ENCODE data around the gene PPME1.
"Not testable (repeated sequence)": the region's sequence is repeated elsewhere in the genome, so short reads cannot be mapped to it uniquely, and the experiment has no call there.

Gene PPME1, protein sequence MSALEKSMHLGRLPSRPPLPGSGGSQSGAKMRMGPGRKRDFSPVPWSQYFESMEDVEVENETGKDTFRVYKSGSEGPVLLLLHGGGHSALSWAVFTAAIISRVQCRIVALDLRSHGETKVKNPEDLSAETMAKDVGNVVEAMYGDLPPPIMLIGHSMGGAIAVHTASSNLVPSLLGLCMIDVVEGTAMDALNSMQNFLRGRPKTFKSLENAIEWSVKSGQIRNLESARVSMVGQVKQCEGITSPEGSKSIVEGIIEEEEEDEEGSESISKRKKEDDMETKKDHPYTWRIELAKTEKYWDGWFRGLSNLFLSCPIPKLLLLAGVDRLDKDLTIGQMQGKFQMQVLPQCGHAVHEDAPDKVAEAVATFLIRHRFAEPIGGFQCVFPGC

DNA sequence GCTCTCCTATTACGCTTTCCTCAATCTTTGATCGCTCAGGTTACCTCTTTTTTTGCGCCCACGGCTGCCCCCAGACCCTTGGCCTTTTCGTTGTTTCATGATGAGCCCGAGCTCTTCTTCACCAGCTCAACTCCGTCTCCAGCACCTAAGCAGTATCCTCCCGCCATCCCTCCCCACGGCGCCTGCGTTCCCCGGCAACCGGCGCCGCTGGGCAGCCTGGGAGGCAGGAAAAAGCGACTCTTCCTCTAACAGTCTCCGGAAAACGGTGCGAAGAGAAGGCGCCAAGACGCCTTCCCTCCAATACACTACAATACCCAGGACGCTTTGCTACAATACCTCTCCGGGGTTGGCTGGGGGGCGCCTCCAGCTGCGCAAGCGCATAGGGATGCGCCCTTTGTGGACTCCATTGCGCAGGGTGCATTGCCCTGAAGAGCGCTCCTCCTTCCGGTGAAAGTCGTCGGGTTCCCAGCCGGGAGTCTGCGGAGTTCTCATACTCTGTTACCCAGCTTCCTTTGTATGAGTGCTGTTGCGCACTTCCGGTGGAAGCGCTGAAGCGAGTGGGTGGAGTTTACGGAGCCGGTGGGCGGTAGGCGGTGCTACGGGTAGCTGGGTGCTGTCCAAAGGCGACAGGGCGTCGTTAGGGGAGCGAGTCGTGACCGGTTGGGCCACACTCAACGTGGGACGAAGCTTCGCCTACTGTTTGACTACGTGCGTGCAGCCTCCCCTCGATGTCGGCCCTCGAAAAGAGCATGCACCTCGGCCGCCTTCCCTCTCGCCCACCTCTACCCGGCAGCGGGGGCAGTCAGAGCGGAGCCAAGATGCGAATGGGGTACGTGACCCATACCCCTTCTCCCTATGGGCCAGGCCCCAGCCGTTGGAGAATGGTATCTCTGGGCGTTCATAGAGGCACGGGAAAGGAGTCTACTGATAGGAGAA, at the start of gene PPME1, which contains the start of gene C2CD3:
Gene PPME1 (plus strand): TSS at position 596 of the 936 bp plus-strand sequence. CDS start 133 bp downstream, at position 729.
Gene C2CD3 (minus strand): TSS at position 309 of the 936 bp plus-strand sequence. CDS start 210 bp downstream, at position 99.
- DNase-seq (ENCODE audit: low spot score), result peak; percentile 98

- DNase-seq (ENCODE audit: low spot score), result no peak
Measured at GRCh38 chr11:74121804-74122203, 49.3 kb upstream of the PPME1 start.

DNA sequence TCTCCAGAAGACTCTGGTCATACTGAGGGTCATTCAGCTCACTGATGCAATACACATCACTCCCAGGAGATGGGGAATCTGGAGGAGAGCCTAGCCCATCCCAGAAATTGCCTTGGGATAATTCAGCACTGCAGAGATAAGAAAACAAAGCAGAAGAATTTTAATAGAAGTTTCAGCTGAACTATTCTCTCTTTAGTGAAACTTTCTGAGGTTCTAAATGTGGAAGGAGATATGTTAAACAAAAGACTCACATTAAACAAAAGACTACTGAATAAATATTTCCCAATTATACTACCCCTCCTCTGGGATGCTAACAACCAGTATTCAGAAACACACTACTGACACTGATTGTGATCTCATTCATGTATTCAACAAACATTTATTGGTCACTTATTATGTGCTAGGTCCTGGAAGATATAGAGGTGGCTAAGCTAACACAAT, 48.1 kb upstream of the PPME1 start:
- no peak for DNase-seq (ENCODE audit: low spot score)

- DNase-seq (ENCODE audit: low spot score), result not testable (repeated sequence)
Measured at GRCh38 chr11:74129121-74129520, 42.0 kb upstream of the PPME1 start.

DNA sequence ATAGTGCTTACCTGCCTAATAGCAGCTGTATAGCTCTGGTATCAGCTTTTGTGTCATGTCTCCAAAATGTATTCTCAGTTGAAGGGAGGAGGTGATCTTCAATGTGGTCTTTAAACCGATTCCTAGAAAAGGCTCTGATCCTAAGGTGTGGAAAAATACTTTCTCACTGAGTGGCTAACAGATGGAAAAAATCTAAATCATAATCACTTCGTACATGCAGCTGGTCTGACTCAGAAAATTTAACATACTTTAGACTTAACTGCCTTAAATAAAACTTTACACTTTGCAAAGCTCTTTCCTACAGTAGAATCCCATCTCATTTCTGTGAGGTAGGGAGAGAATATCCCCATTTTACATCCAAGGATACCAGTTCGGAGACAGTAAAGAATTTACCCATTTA, 38.3 kb upstream of the PPME1 start:
- DNase-seq (ENCODE audit: low spot score), result no peak

GRCh38 chr11:74133436-74133835, 37.7 kb upstream of the PPME1 start:
- DNase-seq (ENCODE audit: low spot score), result no peak

- DNase-seq (ENCODE audit: low spot score), result no peak
Measured at GRCh38 chr11:74134661-74135060, 36.4 kb upstream of the PPME1 start.

GRCh38 chr11:74135127-74135840, 35.8 kb upstream of the PPME1 start:
- no peak for DNase-seq (ENCODE audit: low spot score)

DNA sequence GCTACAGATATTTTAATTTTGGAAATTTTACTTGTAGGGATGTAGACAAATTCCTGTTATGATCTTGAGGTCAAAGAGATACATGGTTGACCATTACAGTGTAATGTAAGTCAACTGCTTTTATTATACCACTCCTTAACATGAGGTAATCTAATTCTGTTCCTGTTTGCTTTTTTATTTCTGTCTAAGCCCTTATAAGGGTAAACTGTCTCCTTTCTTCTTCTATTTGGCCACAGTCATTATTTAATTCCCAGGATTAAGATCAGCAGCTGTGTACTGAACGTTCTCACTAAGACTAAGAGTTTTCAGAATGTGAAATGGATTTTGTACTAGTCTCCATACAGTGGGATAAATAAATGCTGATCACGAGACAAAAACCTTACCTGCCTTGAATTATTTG, 33.1 kb upstream of the PPME1 start:
- DNase-seq (ENCODE audit: low spot score), result no peak

DNA sequence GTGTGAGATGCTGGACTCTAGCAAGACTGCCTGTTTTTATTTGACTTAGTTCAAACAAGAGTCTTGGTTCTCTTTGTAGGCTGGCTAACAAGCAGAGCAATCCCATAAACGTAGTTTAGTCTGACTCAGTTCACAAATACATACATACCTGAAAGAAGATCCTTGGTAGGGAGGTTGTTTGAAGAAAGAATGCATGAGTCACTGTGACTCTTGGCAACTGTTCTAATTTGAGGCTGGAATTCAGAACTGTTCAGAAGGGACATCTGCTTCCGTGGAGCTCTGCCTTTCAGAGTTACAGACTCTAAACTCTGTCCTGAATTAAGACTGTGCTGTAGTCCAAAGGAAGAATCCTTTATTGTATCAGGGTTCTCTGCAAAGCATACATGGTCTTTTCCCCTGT, 32.5 kb upstream of the PPME1 start:
- DNase-seq (ENCODE audit: low spot score), result peak; percentile 77

GRCh38 chr11:74139151-74139918, 31.8 kb upstream of the PPME1 start:
- DNase-seq (ENCODE audit: low spot score), result no peak

DNA sequence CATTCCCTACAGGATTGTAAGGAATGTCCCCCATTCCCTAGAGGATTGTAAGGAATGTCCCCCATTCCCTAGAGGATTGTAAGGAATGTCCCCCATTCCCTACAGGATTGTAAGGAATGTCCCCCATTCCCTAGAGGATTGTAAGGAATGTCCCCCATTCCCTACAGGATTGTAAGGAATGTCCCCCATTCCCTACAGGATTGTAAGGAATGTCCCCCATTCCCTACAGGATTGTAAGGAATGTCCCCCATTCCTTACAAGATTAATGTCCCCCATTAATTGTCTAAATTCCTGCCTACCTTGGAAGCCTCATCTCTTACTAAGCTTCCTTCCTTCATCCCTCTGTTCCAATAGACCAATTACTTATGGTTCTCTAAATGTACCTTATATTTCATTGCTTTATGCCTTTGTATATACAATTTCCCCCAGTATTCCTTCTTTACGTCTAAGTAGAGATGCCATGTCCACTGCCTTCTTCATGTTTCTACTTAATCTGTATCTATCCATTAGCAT, 31.1 kb upstream of the PPME1 start:
- not testable (repeated sequence) for DNase-seq (ENCODE audit: low spot score)

GRCh38 chr11:74141241-74141695, 29.8 kb upstream of the PPME1 start:
- DNase-seq (ENCODE audit: low spot score), result no peak

GRCh38 chr11:74141908-74142307, 29.2 kb upstream of the PPME1 start:
- DNase-seq (ENCODE audit: low spot score), result no peak

GRCh38 chr11:74142624-74143023, 28.5 kb upstream of the PPME1 start:
- DNase-seq (ENCODE audit: low spot score), result no peak

DNA sequence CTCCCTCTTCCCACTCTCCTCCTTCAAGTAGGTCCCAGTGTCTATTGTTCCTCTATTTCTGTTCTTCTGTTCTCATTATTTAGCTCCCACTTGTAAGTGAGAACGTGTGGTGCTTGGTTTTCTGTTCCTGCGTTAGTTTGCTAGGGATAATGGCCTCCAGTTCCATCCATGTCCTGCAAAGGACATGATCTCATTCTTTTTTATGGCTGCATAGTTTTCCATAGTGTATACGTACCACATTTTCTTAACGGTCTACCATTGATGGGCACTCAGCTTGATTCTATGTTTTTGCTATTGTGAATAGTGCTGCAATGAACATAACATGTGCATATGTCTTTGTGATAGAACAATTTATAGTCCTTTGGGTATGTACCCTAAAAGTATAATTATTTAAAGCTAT, 26.5 kb upstream of the PPME1 start:
- no peak for DNase-seq (ENCODE audit: low spot score)

DNA sequence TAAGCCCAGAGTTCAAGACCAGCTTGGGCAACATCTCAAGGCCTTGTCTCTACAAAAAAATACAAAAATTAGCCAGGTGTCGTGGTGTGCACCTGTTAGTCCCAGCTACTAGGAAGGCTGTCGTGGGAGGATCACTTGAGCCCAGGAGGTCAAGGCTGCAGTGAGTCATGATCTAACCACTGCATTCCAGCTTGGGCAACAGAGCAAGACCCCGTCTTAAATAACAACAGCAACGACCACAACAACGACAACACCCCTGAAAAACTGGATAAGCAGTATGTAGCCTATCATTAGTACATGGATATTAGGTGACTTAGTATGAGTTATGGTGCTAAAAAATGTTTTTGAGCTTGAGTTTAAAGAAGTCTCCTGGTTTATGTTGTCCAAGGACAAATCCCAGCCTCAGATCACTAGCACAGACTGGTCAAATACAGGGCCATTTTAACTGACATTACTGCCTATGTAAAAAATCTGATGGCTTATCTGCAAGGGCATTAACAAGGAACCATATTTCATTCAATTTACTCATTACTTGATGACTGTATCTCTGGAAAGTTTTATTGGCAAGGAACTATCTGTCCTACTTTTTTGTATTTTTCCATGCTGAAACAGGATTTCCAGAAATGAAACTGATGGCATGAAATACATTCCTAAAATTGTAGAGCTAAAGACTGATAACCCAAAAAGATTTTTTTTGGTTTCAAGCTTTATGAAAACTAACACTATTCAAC, 23.7 kb upstream of the PPME1 start:
- no peak for DNase-seq (ENCODE audit: low spot score)

DNA sequence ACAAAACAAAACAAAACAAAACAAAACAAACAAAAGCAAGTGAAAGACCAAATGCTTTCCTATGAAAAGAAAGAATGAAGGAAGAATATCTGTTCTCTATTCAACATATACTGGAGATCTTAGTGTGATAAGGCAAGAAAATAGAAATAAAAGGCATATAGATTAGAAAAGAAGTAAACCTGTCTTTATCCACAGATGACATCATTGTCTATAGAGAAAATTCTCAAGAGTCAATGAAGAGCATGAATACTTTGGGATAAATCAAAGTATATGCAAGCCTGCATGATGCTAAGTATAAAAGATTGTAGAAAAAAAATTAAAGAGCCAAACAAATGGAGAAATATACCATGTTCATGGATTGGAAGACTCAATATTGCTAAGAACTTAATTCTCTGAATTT, 17.9 kb upstream of the PPME1 start:
- DNase-seq (ENCODE audit: low spot score), result no peak

DNA sequence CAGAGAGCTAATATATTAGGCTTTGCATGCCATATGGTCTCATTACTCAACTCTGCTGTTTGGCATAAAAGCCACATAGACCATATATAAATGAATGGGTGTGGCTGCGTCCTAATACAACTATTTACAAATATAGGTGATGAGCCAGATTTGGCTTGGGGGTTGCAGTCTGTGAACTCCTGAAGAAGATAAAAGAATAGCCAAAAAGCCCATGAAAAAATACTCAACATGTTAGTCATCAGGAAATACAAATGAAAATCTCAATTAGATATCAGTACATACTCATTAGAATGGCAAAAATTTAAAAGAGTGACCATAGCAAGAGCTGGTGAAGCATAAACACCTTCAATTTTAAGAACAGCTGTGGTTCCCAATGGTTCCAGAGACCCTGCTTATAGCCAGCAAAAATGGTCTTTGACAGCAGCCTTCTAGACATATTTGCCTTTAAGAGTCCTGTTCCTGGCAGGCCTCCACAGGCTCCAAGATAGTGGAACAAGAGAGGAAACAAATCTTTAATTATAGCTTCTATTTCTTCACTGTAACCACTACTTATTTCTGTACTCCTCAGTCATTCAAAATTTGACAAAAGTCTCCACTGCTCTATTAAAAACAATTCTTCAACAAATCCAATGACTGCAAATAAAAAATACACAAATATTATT, 16.3 kb upstream of the PPME1 start:
- no peak for DNase-seq (ENCODE audit: low spot score)

DNA sequence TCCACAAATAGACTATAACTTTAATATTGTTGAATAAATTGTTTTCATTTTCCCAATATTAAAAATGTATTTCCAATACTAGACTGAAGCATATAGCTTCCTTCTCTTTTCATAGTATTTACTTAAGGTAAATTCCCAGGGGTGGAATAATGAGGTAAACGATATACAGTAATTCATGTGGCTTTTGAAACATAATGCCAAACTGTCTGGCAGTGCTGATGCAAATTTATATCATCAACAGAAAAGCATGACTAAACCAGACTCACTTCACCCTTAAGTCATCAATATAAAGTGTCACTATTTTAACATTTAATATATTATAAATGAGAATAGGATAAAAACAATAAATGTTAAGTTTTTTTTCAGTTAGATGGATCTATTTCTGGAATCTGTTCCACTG, 13.9 kb upstream of the PPME1 start:
- DNase-seq (ENCODE audit: low spot score), result no peak
